Panc1 (cell line): ENCODE measurements around the gene NME4. TPM values are rescaled to one million over a fixed set of nuclear protein-coding genes. Genes with fewer than 3 reads are reported as not detected.
A peak's percentile ranks its signal among the peaks of the same experiment; 100 is the strongest.

Source experiments
- ATAC-seq: fragments of 200-7000 bp; cut with Tn5 transposase; 2 replicates; pipeline ENCODE4 v1.9.1; 2020; ENCODE audit warnings: mild to moderate bottlenecking, moderate library complexity
- BruUV-seq: library from RNA; stranded (reverse); fragments of 400-500 nt; replicated peaks from 2 replicates; lab custom pipeline; 2021; lab: Mats Ljungman, UMichigan
- CTCF ChIA-PET: fragments of 300-600 bp; sonication (Branson Sonifier 250); formaldehyde crosslinking; loops from one replicate; lab custom pipeline; 2022; ENCODE audit warnings: antibody characterized with exemption; lab: Charles Lee
- POLR2A ChIA-PET: fragments of 300-600 bp; sonication (Branson Sonifier 250); formaldehyde crosslinking; loops from one replicate; lab custom pipeline; 2022; ENCODE audit warnings: antibody characterized with exemption; lab: Charles Lee
- DNase-seq: peaks from one replicate; pipeline ENCODE4 v3.0.0-alpha.2; 2010; ENCODE audit warnings: low read depth, low spot score
- H3K27ac ChIP-seq: 2 replicates; pipeline ENCODE4 v1.5.1; 2011; ENCODE audit warnings: mild to moderate bottlenecking, low read length, inconsistent platforms
- H3K27me3 ChIP-seq: fragments of 200-500 bp; sonication (Bioruptor generic); 2 replicates; pipeline ENCODE4 v1.6.0; 2014; ENCODE audit warnings: low read length, inconsistent platforms; ENCODE audit not compliant: control insufficient read depth, insufficient read depth
- H3K36me3 ChIP-seq: fragments of 200-500 bp; sonication (Bioruptor generic); 2 replicates; pipeline ENCODE4 v1.5.1; 2014; ENCODE audit warnings: inconsistent platforms, mild to moderate bottlenecking, low read length, moderate library complexity; ENCODE audit not compliant: control insufficient read depth, insufficient read depth
- H3K4me1 ChIP-seq: 2 replicates; pipeline ENCODE4 v1.5.1; 2011; ENCODE audit warnings: inconsistent platforms, mild to moderate bottlenecking, low read length, moderate library complexity; ENCODE audit not compliant: control insufficient read depth, insufficient read depth
- H3K4me3 ChIP-seq, 2 experiments: 2 replicates each; pipeline ENCODE4 v1.5.1; 2011 to 2012; ENCODE audit warnings: low read depth in 2 of 2, low read length in 2 of 2, mild to moderate bottlenecking in 2 of 2, inconsistent platforms in 1 of 2, moderate library complexity in 1 of 2
- H3K9me3 ChIP-seq: fragments of 200-500 bp; sonication (Bioruptor generic); 2 replicates; pipeline ENCODE4 v1.5.1; 2014; ENCODE audit warnings: low read depth, mild to moderate bottlenecking, inconsistent platforms, low read length, moderate library complexity; ENCODE audit not compliant: control insufficient read depth, insufficient read depth
- POLR2AphosphoS5 ChIP-seq: IDR thresholded peaks from 2 replicates; pipeline ENCODE4 v1.6.1; 2012; ENCODE audit warnings: mild to moderate bottlenecking, low read depth, low read length, moderate library complexity
- SIN3A ChIP-seq: IDR thresholded peaks from 2 replicates; pipeline ENCODE4 v1.6.1; 2012; ENCODE audit warnings: low read depth, mild to moderate bottlenecking, low read length, moderate library complexity, borderline replicate concordance; ENCODE audit not compliant: insufficient read depth
- TCF7L2 ChIP-seq: IDR thresholded peaks from 2 replicates; pipeline ENCODE4 v1.6.1; 2011; ENCODE audit warnings: mild to moderate bottlenecking, low read depth, low read length, inconsistent platforms
- in situ Hi-C: cut with HindIII; loops from 2 replicates; pipeline ENCODE4 v1.10.0; 2016; ENCODE audit warnings: low sequenced_read_pairs, low pct_unique_long_range_greater_than_20kb
- intact Hi-C: fragments of 100-400 bp; cut with micrococcal nuclease; formaldehyde crosslinking; loops from one replicate; pipeline ENCODE4 v1.10.0; 2022; ENCODE audit not compliant: unreplicated experiment
- total RNA-seq: library from RNA; stranded (reverse); gene quantifications from one replicate; pipeline ENCODE4 v1.2.1, GENCODE V29; 2021; ENCODE audit not compliant: unreplicated experiment
- TF ChIP-seq, protein P1 (sequence below), 2 experiments: IDR thresholded peaks; 2 replicates each; pipeline ENCODE4 v1.6.1; 2011 to 2012; ENCODE audit warnings: low read depth in 2 of 2, control low read depth in 1 of 2, low read length in 1 of 2, mild to moderate bottlenecking in 1 of 2, moderate library complexity in 1 of 2; ENCODE audit not compliant: insufficient read depth in 1 of 2
- TF ChIP-seq, protein P2 (sequence below): fragments of 450-650 bp; IDR thresholded peaks from 2 replicates; pipeline ENCODE4 v1.5.1; 2017; ENCODE audit warnings: mild to moderate bottlenecking

The NME4 gene
- total RNA-seq, 1 experiment from 2014 or later: 500 TPM

DNA sequence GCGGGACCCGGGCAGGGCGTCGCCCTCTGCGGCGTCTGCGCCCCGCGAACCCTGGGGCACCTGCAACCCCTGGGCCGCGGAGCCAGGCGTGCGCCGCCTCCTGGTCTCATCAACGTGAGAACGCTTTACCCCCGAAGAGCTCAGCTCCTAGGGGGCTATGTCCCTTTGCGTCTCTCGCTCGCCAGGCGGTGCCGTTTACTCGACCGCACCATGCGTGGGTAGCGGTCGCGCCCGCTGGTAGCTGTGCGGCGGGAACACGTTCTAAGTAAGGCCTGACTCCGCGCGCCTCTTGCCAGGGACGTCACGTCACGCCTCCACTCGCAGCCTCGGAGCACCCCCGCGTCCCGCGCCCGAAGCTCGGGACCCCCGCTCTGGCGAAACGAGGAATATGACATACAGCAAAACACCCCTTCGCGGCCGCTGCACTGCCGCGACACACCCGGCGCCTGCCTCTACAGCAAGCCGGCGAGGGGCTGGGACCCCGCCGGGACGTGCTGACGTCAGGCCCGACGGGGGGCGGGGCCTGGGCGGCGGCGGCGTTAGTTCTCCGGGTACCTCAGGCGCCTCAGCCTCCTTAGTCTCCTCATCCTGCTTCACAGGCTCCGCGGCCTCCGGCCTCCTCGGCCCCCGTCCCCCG, 28.2 kb downstream of the NME4 start, which contains the start of gene RAB11FIP3:
RAB11FIP3 (plus strand) TSS at position 568 of the 637 bp plus-strand sequence. CDS start 358 bp downstream, outside the sequence.
- BruUV-seq: no TSS peak

DNA sequence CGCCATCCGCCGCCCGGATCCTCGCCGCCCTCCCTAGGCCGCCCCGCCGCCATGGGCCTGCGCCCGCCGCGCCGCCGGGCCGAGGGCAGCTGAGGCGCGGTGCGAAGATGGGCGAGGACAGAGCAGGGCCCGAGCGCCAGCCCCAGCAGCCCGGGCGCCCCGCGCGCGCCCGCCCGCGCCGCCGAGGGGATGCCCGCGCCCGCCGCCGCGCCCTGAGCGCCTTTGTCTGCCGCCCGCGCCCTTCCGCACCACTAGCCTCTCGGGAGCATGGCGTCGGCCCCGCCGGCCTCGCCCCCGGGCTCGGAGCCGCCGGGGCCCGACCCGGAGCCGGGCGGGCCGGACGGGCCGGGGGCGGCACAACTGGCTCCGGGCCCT, 28.7 kb downstream of the NME4 start:
- POLR2A ChIA-PET: no interaction called here
- in situ Hi-C loops: no loop called here

More for the DNA sequence above, 28.2 kb downstream of the NME4 start, which contains the start of gene RAB11FIP3:
- in situ Hi-C loops (no loop called here), intact Hi-C loops (loop anchor here (2.0 kb wide), 1 partner anchor 24 kb away; the partner anchor contains the start of gene DECR2)
- peak within 1 kb of the TSS; percentile 73 to 77 for H3K4me3 ChIP-seq
- H3K4me1 ChIP-seq: peaks cover 28% of the 10 kb centered on the region
- peak; percentile 24 for DNase-seq
- H3K27me3 ChIP-seq: no peaks in the 10 kb centered on the region
- H3K36me3 ChIP-seq: no peaks in the 10 kb centered on the region
- H3K9me3 ChIP-seq: no peaks in the 10 kb centered on the region
- TF ChIP-seq, protein P1, sequence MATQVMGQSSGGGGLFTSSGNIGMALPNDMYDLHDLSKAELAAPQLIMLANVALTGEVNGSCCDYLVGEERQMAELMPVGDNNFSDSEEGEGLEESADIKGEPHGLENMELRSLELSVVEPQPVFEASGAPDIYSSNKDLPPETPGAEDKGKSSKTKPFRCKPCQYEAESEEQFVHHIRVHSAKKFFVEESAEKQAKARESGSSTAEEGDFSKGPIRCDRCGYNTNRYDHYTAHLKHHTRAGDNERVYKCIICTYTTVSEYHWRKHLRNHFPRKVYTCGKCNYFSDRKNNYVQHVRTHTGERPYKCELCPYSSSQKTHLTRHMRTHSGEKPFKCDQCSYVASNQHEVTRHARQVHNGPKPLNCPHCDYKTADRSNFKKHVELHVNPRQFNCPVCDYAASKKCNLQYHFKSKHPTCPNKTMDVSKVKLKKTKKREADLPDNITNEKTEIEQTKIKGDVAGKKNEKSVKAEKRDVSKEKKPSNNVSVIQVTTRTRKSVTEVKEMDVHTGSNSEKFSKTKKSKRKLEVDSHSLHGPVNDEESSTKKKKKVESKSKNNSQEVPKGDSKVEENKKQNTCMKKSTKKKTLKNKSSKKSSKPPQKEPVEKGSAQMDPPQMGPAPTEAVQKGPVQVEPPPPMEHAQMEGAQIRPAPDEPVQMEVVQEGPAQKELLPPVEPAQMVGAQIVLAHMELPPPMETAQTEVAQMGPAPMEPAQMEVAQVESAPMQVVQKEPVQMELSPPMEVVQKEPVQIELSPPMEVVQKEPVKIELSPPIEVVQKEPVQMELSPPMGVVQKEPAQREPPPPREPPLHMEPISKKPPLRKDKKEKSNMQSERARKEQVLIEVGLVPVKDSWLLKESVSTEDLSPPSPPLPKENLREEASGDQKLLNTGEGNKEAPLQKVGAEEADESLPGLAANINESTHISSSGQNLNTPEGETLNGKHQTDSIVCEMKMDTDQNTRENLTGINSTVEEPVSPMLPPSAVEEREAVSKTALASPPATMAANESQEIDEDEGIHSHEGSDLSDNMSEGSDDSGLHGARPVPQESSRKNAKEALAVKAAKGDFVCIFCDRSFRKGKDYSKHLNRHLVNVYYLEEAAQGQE (IDR thresholded peaks at IDR 0.05; ENCODE audit: insufficient read depth in 1 of 2, low read depth in 2 of 2, low read length in 1 of 2): no peak
- TF ChIP-seq, protein P2, sequence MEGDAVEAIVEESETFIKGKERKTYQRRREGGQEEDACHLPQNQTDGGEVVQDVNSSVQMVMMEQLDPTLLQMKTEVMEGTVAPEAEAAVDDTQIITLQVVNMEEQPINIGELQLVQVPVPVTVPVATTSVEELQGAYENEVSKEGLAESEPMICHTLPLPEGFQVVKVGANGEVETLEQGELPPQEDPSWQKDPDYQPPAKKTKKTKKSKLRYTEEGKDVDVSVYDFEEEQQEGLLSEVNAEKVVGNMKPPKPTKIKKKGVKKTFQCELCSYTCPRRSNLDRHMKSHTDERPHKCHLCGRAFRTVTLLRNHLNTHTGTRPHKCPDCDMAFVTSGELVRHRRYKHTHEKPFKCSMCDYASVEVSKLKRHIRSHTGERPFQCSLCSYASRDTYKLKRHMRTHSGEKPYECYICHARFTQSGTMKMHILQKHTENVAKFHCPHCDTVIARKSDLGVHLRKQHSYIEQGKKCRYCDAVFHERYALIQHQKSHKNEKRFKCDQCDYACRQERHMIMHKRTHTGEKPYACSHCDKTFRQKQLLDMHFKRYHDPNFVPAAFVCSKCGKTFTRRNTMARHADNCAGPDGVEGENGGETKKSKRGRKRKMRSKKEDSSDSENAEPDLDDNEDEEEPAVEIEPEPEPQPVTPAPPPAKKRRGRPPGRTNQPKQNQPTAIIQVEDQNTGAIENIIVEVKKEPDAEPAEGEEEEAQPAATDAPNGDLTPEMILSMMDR: no peak
- TF ChIP-seq TCF7L2: peak; percentile 76
- TF ChIP-seq POLR2AphosphoS5: peak; percentile 76
- peak; percentile 84; the same call in 1 of the 2 replicates for TF ChIP-seq SIN3A
- peak within 1 kb of the TSS; percentile 88 for H3K27ac ChIP-seq
- ATAC-seq: peak; percentile 95
- POLR2A ChIA-PET: interaction anchor here (0.6 kb wide), 1 partner anchor 24 kb away, joined by 9 read pairs; no protein-coding TSS in a partner anchor
- CTCF ChIA-PET: no interaction called here

More for the DNA sequence above, 28.7 kb downstream of the NME4 start:
- intact Hi-C loops: loop anchor here (2.0 kb wide), 1 partner anchor 25 kb away; the partner anchor contains the start of gene DECR2
- Histone ChIP-seq H3K4me3 (peak overlapping the region; percentile 64 to 77; a peak in 3 of 4 replicates), H3K27ac (no peak overlapping the region), H3K4me1 (peaks cover 28% of the 10 kb centered on the region), H3K27me3 (no peaks in the 10 kb centered on the region), H3K9me3 (no peaks in the 10 kb centered on the region), H3K36me3 (no peaks in the 10 kb centered on the region)
- TF ChIP-seq, protein P1 (IDR thresholded peaks at IDR 0.05; ENCODE audit: insufficient read depth in 1 of 2, low read depth in 2 of 2, low read length in 1 of 2): no peak
- TF ChIP-seq, protein P2: no peak
- TF ChIP-seq POLR2AphosphoS5 (no peak; the same call in 1 of the 2 replicates), TCF7L2 (no peak)
- no peak for DNase-seq
- BruUV-seq: no TSS peak
- peak; percentile 62 for ATAC-seq
- CTCF ChIA-PET: no interaction called here
